ENCODE measurements around the gene GLB1L3.

The GLB1L3 gene

DNA sequence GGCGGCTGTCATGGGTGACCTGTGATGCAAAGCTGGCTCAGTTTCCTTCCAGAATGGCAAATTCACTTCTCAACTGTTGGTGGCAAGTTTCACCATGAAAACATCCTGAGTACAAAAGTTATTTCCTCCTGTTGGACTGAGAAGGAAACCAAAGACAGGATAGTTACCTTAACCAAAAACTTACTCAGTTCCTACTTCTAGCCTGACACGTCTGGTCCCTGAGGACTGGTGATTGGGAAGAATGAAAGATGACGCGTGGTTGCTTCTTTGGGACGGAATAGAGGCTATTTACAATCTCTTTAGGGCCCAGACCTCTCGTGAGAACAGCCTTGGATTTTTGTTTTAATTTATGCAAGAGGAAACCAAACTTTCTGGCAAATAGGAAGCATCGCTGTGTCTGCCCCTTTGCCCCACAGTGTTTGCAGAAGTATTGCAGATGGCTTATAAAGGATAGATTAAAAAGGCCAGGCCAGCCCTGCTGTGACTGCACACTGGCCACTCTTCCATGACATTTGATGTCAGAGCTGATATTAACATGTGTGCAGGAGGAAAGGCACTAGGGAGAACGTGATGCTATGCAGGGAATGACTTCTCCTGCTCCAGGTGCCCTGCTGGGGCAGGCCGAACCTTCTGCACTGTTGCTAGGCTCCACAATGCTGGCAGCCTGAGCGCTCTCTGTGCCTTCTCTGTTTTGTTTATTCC lies 44.1 kb upstream of the GLB1L3 start (continued):
- TF ChIP-seq ZNF157 (tag by site-specific recombination; IDR thresholded peaks at IDR 0.05) (no peak), ZNF670 (tag by site-specific recombination; IDR thresholded peaks at IDR 0.05; ENCODE audit: low read depth) (no peak), KLF10 (tag by site-specific recombination; IDR thresholded peaks at IDR 0.05) (no peak)
- TF ChIP-seq, protein P1, sequence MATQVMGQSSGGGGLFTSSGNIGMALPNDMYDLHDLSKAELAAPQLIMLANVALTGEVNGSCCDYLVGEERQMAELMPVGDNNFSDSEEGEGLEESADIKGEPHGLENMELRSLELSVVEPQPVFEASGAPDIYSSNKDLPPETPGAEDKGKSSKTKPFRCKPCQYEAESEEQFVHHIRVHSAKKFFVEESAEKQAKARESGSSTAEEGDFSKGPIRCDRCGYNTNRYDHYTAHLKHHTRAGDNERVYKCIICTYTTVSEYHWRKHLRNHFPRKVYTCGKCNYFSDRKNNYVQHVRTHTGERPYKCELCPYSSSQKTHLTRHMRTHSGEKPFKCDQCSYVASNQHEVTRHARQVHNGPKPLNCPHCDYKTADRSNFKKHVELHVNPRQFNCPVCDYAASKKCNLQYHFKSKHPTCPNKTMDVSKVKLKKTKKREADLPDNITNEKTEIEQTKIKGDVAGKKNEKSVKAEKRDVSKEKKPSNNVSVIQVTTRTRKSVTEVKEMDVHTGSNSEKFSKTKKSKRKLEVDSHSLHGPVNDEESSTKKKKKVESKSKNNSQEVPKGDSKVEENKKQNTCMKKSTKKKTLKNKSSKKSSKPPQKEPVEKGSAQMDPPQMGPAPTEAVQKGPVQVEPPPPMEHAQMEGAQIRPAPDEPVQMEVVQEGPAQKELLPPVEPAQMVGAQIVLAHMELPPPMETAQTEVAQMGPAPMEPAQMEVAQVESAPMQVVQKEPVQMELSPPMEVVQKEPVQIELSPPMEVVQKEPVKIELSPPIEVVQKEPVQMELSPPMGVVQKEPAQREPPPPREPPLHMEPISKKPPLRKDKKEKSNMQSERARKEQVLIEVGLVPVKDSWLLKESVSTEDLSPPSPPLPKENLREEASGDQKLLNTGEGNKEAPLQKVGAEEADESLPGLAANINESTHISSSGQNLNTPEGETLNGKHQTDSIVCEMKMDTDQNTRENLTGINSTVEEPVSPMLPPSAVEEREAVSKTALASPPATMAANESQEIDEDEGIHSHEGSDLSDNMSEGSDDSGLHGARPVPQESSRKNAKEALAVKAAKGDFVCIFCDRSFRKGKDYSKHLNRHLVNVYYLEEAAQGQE (tag by site-specific recombination; IDR thresholded peaks at IDR 0.05), result no peak

DNA sequence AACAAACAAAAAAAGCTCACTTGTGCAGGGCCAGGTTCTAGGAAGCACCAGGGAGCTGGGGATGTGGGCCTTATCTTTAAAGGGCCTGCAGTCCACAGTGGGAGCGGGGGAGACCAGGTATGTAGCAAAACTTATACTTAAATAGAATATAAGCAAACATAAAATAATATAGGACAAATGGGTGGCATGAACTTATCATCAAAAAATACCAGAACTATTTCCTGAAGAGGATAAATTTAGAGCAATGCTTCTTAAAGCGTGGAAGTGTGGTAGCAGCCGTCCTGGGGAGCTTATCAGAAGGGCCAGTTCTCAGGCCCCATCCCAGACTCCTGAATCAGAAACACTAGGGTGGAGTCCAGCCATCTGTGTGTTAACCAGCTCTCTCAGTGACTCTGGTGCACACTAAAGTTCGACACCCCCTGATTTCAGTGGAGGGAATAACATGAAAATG lies 42.4 kb upstream of the GLB1L3 start:
- peaks cover 0 to 37% of the 10 kb centered on the region in 2 experiments; a peak in 1 of 3 replicates for H3K36me3 ChIP-seq (ENCODE audit: control insufficient read depth in 2 of 2, insufficient read depth in 1 of 2, low read length in 2 of 2)
- POLR2A ChIA-PET, result interaction anchor here (3.2 kb wide), 1 partner anchor 9 kb away, joined by 15 read pairs; the partner anchor contains the start of genes NCAPD3 and VPS26B
- H3K9me3 ChIP-seq (ENCODE audit: control insufficient read depth, insufficient read depth, low read depth, low read length), result no peaks in the 10 kb centered on the region
- TF ChIP-seq KLF10 (tag by site-specific recombination; IDR thresholded peaks at IDR 0.05) (no peak), REPIN1 (tag by site-specific recombination; IDR thresholded peaks at IDR 0.05; ENCODE audit: low read depth) (no peak), OSR2 (tag by site-specific recombination; IDR thresholded peaks at IDR 0.05) (no peak), MYNN (tag by site-specific recombination; IDR thresholded peaks at IDR 0.05; ENCODE audit: borderline replicate concordance) (no peak), ZIC2 (tag by site-specific recombination; IDR thresholded peaks at IDR 0.05) (no peak)
- TF ChIP-seq, protein P2, sequence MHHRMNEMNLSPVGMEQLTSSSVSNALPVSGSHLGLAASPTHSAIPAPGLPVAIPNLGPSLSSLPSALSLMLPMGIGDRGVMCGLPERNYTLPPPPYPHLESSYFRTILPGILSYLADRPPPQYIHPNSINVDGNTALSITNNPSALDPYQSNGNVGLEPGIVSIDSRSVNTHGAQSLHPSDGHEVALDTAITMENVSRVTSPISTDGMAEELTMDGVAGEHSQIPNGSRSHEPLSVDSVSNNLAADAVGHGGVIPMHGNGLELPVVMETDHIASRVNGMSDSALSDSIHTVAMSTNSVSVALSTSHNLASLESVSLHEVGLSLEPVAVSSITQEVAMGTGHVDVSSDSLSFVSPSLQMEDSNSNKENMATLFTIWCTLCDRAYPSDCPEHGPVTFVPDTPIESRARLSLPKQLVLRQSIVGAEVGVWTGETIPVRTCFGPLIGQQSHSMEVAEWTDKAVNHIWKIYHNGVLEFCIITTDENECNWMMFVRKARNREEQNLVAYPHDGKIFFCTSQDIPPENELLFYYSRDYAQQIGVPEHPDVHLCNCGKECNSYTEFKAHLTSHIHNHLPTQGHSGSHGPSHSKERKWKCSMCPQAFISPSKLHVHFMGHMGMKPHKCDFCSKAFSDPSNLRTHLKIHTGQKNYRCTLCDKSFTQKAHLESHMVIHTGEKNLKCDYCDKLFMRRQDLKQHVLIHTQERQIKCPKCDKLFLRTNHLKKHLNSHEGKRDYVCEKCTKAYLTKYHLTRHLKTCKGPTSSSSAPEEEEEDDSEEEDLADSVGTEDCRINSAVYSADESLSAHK (tag by site-specific recombination; IDR thresholded peaks at IDR 0.05), result no peak
- CTCF ChIA-PET, result interaction anchor here (0.9 to 1.5 kb wide), 3 partner anchors 9 to 307 kb away, joined by 3 read pairs; no protein-coding TSS in a partner anchor
- no peak overlapping the region for H3K27ac ChIP-seq (ENCODE audit: extremely low read depth, low read depth, low read length)
- no peak overlapping the region for H3K4me3 ChIP-seq (ENCODE audit: low read depth, low read length)
- no peaks in the 10 kb centered on the region for H3K4me1 ChIP-seq (ENCODE audit: control insufficient read depth, insufficient read depth, low read length)

DNA sequence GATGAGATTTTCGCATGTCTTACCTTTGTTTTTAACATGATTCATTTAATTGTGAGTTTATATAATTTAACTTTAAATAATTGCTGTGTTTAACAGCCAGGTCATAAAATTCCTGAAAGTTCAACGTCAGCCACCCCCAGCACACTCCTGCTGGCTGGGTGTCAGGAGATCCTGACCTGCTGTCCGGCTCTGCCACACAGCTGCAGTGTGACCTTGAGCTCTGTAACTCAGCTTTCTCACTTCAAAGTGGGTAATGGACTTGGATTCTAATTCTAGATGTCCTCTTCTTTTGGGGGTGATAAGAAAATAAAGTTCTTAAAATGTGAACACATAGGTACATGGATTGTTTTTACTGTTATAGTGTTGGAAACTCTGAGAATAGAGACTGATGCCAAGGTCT lies 40.8 kb upstream of the GLB1L3 start:
- Histone ChIP-seq H3K9me3 (ENCODE audit: control insufficient read depth, insufficient read depth, low read depth, low read length) (no peaks in the 10 kb centered on the region), H3K4me3 (ENCODE audit: low read depth, low read length) (no peak overlapping the region), H3K36me3 (ENCODE audit: control insufficient read depth in 2 of 2, insufficient read depth in 1 of 2, low read length in 2 of 2) (peaks cover 0 to 50% of the 10 kb centered on the region in 2 experiments; a peak in 1 of 3 replicates), H3K27ac (ENCODE audit: extremely low read depth, low read depth, low read length) (no peak overlapping the region), H3K4me1 (ENCODE audit: control insufficient read depth, insufficient read depth, low read length) (no peaks in the 10 kb centered on the region)
- POLR2A ChIA-PET, result interaction anchor here (3.2 kb wide), 1 partner anchor 10 kb away, joined by 15 read pairs; the partner anchor contains the start of genes NCAPD3 and VPS26B
- CTCF ChIA-PET, result interaction anchor here (0.7 to 1.8 kb wide), 2 partner anchors 9 to 14 kb away, joined by 3 to 8 read pairs; no protein-coding TSS in a partner anchor
- TF ChIP-seq, protein P2 (tag by site-specific recombination; IDR thresholded peaks at IDR 0.05), result no peak
- TF ChIP-seq ZNF501 (tag by site-specific recombination; IDR thresholded peaks at IDR 0.05) (no peak), ZNF423 (tag by site-specific recombination; IDR thresholded peaks at IDR 0.05) (no peak), ZSCAN30 (tag by site-specific recombination; IDR thresholded peaks at IDR 0.05) (no peak), ZNF19 (tag by site-specific recombination; IDR thresholded peaks at IDR 0.05; ENCODE audit: low read depth) (no peak), ZNF776 (tag by site-specific recombination; IDR thresholded peaks at IDR 0.05; ENCODE audit: borderline replicate concordance) (no peak), ZNF221 (tag by site-specific recombination; IDR thresholded peaks at IDR 0.05; ENCODE audit: borderline replicate concordance) (no peak), ZNF138 (tag by site-specific recombination; IDR thresholded peaks at IDR 0.05; ENCODE audit: borderline replicate concordance) (no peak), YY2 (tag by site-specific recombination; IDR thresholded peaks at IDR 0.05) (no peak)
- TF ChIP-seq, protein P3, sequence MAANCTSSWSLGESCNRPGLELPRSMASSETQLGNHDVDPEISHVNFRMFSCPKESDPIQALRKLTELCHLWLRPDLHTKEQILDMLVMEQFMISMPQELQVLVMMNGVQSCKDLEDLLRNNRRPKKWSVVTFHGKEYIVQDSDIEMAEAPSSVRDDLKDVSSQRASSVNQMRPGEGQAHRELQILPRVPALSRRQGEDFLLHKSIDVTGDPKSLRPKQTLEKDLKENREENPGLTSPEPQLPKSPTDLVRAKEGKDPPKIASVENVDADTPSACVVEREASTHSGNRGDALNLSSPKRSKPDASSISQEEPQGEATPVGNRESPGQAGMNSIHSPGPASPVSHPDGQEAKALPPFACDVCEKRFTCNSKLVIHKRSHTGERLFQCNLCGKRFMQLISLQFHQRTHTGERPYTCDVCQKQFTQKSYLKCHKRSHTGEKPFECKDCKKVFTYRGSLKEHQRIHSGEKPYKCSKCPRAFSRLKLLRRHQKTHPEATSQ (tag by site-specific recombination; IDR thresholded peaks at IDR 0.05), result no peak
- TF ChIP-seq, protein P4, sequence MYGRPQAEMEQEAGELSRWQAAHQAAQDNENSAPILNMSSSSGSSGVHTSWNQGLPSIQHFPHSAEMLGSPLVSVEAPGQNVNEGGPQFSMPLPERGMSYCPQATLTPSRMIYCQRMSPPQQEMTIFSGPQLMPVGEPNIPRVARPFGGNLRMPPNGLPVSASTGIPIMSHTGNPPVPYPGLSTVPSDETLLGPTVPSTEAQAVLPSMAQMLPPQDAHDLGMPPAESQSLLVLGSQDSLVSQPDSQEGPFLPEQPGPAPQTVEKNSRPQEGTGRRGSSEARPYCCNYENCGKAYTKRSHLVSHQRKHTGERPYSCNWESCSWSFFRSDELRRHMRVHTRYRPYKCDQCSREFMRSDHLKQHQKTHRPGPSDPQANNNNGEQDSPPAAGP (tag by site-specific recombination; IDR thresholded peaks at IDR 0.05), result no peak
